GM18517 (cell line): ENCODE measurements around the gene TIMM44.

ENCODE experiments used
- ATAC-seq: cut with Tn5 transposase; IDR thresholded peaks from one replicate; pipeline ENCODE4 v1.9.1; 2021; ENCODE audit warnings: mild to moderate bottlenecking, moderate library complexity; ENCODE audit not compliant: unreplicated experiment

Gene TIMM44

DNA sequence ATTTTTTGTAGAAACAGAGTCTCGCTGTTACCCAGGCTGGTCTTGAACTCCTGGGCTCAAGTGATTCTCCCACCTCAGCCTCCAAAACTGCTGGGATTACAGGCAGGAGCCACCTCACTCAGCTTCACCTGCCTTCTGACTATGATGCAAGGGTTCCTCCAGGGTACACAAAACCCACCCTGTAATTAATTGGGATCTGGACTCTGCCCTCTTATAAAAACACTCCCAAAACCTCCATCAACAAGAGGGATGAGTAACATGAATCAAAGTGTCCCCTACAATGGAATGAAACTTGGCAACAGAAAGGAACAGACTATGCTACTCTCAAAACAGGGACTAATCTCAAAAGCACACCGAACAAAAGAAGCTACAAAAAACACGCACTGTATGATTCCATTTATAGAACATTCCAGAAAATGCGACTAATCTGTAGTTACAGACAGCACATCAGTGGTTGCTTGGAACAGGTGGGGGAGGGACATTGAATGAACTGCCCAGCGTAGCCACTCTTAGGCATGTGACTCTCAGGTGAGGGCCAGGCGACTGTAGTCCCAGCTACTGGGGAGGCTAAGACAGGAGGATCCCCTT, 66.1 kb downstream of the TIMM44 start:
- ATAC-seq, result no peak
